HG02938 (cell line): ENCODE data around the gene CHRNB4.

Experiments used
- ATAC-seq: cut with Tn5 transposase; IDR thresholded peaks from one replicate; pipeline ENCODE4 v1.9.1; 2021; ENCODE audit warnings: mild to moderate bottlenecking, moderate library complexity; ENCODE audit not compliant: unreplicated experiment

The CHRNB4 gene

DNA sequence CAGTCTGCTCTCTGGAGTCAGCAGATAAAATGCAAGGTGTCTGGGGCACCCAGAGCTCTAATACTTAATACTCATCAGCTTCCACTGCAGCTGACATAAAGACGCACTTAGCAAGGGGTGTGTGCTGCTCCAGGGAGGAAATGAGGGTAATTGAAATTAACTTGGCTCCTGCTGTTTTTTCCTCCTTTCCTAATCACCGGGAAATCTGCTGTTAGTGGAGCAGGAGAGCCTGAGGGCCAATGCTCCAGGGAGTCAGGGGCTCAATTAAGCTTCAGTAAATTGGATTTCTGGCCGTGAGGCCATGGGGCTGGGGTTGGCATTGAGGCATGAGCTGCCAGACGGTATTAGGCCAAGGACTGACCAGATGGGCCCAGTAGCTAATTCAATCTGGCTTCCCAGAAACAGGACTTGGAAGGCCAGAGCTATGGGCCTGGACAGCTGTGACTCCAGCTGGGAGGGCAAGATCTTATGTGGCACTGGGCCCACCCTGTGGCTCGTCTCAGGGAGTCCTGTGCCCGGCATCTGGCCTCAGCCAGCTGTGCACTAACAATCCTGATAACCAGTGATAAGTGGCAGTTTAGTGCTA lies 30.7 kb upstream of the CHRNB4 start:
- no peak for ATAC-seq

GRCh38 chr15:78668987-78669386 lies 28.0 kb upstream of the CHRNB4 start:
- ATAC-seq: no peak

- no peak for ATAC-seq
Measured at GRCh38 chr15:78667578-78668236, 26.7 kb upstream of the CHRNB4 start.

- ATAC-seq: no peak
Measured at GRCh38 chr15:78666010-78666409, 25.0 kb upstream of the CHRNB4 start.

DNA sequence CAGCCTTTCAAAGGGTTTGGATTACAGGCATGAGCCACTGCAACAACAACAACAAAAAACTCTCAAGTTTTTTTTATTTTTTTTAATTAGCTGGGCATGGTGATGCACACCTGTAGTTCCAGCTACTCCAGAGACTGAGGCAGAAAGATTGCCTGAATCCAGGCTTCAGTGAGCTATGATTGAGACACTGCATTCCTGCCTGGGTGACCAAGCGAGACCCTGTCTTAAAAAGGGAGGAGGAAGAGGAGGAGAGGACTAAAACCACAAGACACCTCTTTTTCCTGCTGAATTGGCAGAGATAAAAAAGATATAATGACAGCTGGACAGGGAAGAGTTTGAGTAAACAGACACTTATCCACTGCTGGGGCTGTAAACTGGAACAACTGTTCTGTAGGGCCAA lies 22.7 kb upstream of the CHRNB4 start:
- no peak for ATAC-seq

GRCh38 chr15:78662028-78662427 lies 21.0 kb upstream of the CHRNB4 start:
- no peak for ATAC-seq

DNA sequence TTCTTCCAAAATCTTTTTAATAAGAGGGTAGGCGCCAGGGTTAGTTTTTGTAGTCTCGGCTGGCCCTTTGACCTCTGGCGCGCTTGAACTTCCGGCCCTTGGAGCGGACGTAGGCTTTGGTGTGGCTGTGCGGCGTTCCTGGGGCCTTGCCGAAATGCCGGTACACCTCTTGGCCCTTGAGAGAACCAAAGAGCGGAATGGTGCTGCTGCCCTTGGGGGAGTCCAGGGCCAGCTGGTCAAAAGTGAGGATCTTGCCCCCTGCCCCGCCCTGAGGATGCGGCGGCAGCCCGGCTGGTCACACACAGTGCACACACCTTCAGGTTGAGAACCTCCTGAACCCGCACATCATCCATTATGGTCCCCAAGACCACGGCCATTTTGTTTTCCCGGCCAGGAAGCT lies 20.0 kb upstream of the CHRNB4 start:
- no peak for ATAC-seq

- no peak for ATAC-seq
Measured at GRCh38 chr15:78660584-78660983, 19.6 kb upstream of the CHRNB4 start.

GRCh38 chr15:78658823-78659222 lies 17.8 kb upstream of the CHRNB4 start:
- no peak for ATAC-seq

DNA sequence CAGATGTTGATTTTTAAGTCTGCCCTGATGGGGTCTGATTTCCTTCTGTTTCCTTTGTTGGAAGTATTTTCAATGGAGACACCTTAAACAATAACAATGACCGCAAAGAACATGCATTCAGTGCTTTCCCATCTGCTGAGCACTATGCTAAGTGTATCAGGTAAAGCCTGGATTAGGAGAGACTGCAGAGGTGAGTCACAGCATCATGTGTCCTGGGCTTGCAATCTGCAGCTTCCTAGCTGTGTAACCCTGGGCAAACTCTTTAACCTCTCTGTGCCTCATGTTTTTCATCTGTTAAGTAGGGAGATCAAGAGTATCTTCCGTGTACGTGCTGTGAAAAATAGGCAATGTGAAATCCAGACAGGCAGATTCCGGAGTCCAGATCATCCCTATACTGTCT lies 13.3 kb upstream of the CHRNB4 start:
- no peak for ATAC-seq

DNA sequence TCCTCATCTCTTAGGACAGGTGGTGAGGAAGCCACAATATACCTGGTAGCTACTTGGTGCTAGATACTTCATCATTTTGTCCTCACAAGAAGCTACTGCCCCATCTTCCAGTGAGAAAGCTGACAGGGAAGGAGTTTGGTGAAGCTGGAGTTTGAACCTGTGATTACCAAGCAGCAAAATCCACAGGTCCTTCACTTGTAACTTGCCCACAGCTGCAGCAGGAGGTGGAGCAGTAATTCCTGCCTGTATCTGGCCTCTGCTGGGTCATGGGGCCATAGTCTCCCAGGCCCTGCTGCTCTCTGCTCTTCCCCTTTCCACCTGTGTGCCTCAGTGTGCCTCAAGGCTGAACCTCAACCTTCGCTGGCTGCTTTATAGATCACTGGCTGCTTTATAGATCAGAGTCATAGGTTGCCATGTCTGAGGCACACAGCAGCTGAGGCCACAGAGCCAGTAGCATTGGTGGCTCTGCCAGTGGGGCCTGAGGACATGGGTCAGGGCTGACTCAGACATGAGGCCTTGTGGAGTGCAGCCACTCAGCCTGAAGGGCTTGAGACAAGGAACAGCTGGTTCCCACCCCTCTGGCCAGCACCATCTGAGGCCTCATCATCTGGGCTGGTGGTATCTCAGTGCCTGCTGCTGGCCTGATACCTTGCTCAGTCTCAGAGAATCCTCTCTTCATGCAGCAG lies 11.1 kb upstream of the CHRNB4 start:
- no peak for ATAC-seq

GRCh38 chr15:78651007-78651406 lies 10.0 kb upstream of the CHRNB4 start:
- ATAC-seq: no peak

GRCh38 chr15:78650022-78650421 lies 9.0 kb upstream of the CHRNB4 start:
- ATAC-seq: no peak

GRCh38 chr15:78645009-78645408 lies 4.0 kb upstream of the CHRNB4 start:
- ATAC-seq: no peak

DNA sequence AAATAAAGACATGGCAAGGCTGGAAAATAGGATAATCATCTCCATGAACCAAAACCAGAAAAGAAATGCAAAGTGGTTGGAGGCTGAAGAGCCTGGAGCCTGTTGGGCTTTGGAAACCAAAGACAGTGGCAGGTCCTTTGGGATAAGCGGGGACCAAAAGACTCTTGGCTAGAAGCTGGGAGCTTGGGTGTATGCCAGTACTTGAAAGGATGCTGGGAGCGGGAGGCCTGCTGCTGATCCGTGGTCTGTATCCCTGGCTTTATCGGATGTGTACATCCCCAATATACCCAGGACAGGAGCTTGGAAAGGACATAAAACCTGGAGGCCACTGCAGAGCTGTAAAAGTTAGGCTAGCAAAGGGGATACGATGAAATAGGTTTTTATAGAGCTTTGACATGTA lies 1.3 kb upstream of the CHRNB4 start:
- ATAC-seq: no peak

GRCh38 chr15:78641749-78642275 lies 802 bp upstream of the CHRNB4 start:
- ATAC-seq: no peak

DNA sequence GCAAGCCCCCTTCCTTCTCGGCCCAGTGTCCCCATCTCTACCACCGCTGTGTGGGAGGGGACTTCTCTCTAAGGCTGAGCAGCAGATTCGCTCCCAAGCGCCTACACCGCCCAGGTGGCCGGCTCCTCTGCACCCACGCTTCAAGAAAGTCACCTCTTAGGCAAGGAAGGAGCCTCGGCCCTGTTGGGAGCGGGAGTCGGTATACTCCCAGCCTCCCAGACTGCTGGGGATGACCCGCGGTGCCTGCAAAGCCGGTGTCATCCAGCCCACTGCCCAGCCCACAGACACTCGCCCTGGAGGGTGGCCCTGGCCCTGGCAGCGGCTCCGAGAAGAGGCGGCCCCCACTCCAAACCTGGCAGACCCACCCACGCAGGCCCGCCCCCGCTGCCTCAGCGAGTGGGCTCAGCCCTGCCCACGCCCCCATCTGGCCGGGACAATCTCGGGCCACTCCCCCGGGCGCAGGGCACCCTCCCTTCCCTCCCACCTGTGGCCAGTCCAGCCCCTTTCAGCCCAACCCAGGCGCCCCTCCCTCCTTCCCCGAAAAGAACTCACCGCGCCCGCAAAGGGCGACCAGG lies 396 bp downstream of the CHRNB4 start:
- ATAC-seq: no peak

DNA sequence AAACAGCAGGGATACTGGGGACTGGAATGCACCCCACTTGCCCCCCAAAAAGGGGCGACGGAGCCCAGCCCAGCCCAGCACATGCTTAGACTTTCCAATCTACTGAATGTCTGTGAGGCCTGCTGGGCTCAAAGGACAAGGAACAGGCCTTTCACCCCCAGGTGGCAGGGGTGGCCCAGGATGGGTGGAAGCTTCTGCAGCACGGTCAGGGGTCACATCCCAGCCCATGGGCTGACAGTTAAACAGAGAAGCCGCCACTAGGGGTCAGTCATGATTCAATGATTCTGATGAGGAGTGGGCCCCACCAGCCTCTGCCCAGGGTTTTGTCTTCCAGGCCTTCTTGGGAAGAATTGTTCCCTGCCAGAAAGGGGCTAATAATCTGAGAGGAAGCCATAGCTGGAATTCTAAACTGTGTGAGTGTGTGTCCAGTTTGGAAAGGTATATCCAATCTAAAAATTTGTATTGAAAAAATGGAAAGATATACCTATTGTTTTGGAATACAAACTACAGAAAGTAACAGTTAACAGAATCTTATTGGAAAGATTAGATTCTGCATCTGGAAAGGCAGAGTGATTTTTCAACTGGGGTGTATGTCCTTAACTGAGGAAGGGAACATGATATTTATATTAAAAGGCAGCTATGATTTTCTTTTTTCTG lies 2.2 kb downstream of the CHRNB4 start:
- no peak for ATAC-seq

DNA sequence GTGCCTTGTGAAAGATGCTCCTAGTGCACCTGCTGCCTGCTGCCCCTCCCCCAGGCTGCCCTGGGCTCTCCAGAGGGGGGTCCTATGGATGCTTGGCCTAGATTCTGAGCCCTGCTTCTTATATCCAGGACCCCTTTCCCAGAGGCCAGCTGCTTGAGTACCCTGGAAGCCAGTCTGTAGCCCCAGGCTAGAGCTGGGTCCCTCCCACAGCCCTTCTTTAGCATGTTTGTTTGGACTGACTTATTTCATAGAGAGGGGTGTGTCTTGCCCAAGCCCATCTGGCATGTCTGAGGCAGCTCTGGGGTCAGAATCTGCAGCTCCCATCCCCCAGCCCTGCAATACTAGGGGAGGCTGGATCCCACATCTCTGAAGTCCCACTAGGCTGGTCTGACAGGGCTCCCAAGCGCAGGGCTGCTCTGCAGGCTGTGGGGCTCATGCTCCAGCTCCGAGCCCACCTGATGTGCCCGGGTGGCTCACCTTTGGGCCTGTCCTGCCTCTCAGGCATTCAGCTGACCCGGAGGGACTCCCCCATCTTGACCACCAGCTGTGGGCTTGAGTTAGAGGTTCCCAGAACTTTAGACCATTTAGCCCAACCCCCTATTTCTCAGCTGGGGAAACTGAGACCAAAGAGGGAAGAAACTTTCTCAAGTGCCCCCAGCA lies 3.1 kb downstream of the CHRNB4 start:
- no peak for ATAC-seq

DNA sequence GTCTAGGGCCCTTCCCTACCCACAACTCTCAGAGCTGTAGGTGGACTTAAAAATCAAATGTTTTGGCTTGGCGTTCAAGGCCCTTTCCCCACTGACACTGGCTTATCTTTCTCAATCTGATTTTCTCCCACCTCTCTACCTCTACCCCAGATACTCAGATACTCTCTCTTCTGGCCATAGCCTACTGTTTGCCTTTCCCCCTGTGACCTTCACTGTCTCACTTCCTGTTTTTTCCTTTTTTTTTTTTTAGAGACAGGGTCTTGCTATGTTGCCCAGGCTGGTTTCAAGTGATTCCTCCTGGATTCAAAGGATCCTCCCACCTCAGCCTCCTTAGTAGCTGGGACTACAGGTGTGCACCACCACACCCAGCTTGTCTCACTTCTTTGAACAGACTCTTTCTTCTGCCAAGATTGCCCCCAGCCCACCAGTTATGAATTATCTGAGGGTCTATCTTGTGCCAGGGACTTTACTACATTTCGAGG lies 4.6 kb downstream of the CHRNB4 start:
- no peak for ATAC-seq

GRCh38 chr15:78635346-78635745 lies 5.7 kb downstream of the CHRNB4 start:
- ATAC-seq: no peak
